Left lobe of liver (tissue), 2 donors: ENCODE measurements around the gene OPRD1. TPM values are rescaled to one million over a fixed set of nuclear protein-coding genes. Genes with fewer than 3 reads are reported as not detected.

Source experiments
- ATAC-seq: fragments of 200-7000 bp; cut with Tn5 transposase; one replicate; pipeline ENCODE4 v1.9.1; 2020; ENCODE audit warnings: mild to moderate bottlenecking, moderate library complexity
- DNase-seq: peaks from one replicate; pipeline ENCODE4 v3.0.0-alpha.2; 2020; ENCODE audit warnings: low spot score
- total RNA-seq: library from RNA; stranded (reverse); gene quantifications from one replicate; pipeline ENCODE4 v1.2.1, GENCODE V29; 2021
- donor health status: DM: no; HTN: no; CAD: no; lungs with moderate emphysema.
- donor health status: DM: no; HTN: yes; CAD: no.

Gene OPRD1
- total RNA-seq, 1 donor from 2014 or later = not detected

DNA sequence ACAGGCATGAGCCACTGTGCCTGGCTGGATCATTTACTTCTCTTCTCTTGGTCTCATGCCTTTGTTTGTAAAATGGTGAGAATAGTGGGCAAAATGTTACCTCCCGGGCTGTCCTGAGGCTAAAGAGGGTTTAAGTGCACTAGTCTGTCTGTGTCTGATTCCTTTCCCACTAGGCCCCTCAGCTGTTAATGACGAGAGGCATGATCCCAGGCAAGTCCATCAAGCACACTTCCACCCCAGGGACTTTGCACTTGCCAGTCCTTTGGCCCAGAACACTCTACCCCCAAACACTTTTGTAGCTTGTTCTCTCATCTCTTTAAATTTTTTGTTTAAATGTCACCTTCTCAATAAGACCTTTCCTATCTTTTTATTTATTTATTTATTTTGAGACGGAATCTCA is 88.6 kb downstream of the OPRD1 start:
- ATAC-seq (no peak), DNase-seq (no peak)

DNA sequence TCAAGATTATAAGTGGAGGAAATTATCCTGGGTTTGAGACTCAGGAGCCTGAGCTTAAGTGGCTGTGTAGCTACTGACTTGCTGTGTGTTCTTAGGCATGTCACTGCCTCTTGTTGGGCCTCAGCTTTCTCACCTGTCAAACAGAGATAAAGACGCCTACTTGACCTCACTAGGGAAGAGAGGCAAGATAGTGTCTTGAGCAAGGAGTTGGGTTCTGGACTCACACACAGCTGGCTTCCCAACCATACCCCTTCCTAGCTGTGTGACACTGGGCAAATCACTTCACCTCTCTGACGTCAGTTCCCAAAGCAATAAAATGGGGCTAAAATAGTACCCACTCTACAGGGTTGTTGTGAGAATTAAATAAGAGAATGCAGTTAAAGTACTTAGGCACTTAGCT is 90.8 kb downstream of the OPRD1 start:
- no peak for ATAC-seq
- no peak for DNase-seq

DNA sequence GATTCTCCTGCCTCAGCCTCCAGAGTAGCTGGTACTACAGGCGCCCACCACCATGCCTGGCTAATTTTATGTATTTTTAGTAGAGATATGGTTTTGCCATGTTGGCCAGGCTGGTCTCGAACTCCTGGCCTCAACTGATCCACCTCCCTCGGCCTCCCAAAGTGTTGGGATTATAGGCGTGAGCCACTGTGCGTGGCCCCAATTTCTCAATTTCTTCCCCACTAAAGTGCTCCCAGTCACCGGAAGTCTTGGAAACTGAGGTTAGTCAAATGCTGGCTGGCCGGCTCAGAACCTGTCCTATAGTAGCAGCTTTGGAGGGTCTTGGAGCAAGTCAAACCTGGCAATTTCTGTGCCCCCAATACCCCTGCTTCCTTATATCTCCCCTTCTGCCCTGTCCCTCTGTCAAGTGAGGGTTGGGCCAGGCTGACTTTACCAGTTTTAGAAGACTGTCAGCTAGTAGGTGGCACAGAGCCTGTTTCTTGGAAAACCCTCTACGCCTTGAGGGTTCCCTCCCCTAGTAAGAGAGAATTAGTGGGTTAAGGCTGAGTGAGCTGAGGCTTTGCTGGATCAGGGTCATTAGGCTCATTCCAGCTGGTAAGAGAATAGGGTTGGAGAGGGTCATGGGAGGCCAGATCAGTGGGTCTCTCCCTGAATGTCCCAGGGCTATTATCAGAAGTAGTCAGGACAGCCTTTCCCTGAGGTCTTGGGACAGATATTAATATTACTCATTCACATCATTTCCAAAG is 94.1 kb downstream of the OPRD1 start:
- no peak for DNase-seq
- no peak for ATAC-seq

DNA sequence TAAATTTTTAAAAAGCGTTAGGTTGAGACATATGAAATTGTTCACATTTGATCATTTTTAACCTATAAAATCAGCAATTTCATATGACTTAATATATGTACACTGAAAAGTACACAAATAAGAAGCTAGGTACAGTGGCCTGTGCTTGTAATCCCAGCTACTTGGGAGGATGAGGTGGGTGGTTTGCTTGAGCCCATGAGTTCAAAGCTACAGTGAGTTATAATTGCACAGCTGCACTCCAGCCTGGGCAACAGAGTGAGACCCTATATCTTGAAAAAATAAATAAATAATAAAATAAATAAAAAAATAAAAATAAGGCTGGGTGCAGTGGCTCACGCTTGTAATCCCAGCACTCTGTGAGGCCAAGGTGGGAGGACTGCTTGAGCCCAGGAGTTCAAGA is 97.2 kb downstream of the OPRD1 start:
- ATAC-seq = no peak
- DNase-seq = no peak

DNA sequence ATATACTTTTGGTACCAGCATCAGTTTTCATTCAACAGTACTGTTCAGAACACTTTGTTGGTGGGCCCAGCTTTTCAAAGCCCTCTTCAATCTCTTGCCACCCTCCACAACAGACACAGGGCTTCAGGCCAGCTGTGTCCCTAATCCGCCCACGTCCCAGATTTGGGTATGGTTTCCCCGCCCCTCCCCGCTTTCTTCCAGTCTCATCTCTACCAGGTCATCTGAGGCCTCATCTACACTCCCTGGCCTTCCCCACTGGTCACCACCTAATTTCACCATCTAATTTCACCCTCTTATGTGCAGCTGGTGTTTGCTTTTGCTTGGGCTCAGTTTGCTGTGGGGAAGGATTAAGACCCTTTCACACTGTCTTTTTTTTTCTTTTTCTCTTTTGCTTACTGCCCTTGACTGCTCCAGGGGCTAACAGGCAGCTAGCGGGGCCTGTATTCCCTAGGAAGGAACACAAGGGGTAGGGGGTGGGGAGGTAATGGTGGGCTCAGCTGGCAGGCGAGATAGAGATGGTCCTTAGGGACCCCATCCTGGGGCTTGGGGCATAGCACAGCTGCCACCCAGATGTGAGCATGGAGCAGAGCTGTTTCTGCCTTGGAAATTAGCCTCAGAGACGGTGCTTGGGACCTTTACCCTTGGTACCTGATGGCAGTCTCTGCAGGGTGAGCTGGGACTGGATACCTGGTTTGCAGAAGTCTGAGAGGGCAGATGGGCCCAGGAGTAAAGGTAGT is 98.6 kb downstream of the OPRD1 start:
- ATAC-seq (no peak), DNase-seq (no peak)

DNA sequence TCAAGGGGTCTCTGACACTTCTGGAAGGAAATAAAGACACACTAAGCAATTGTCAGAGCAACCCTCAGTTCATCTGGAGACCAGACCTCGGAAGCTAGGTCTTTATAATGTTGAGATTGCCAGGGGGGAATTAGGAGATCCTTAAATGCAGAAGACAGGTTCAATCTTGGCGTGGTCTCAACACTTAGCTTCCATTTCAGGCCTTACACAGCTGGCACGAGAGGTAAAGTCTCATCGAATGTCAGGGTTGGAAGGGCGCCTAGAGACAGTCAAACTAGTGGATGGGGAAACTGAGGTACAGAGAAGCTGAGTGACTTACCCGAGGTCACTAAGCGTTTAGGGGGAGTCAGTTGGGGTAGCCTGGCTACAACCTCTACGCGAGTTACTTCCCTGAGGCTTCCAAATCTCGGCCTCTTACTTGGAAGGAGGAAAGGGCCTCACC is 101.8 kb downstream of the OPRD1 start:
- ATAC-seq = peak; percentile 1
- DNase-seq = no peak

DNA sequence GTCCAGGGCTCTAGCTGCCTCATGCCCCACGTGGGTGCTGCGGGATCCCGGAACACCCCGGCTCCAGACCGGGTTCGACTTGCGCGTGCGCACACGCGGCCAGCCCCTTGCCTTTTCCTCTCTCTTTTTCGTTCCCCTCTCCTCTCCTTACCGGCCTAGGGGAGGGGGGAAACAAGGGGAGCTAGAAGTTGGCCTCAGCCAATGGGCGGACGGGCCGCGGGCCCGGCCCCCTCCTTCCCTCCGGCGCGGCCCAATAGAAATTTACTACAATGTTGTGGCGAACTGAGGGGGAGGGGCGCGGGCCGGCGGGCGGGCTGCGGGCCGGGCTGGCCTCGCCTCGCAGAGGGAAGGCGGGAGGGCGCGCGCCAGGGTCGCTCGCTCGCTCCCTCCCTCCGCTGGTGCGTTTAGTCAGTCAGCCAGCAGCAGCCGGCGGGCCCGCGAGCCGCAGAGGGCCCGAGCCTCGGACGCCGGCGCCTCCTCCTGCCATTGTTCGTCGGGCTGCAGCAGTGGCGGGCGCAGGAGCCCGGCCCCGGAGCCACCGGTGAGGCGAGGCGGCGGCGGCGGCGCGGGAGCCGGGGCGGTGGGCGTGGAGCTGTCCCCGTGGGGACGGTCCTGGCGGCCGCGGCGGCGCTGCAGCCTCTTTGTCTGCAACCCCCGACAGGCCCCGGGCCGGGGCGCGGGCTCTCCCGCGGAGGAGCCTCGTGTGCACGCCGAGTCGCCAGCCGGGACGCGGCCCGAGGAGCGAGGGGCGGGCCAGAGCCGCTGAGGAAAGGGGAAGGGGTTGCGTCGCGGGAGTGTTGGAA is 102.5 kb downstream of the OPRD1 start, which contains the start of gene EPB41:
EPB41 (plus strand) TSS at position 342 of the 803 bp plus-strand sequence. CDS start 72,869 bp downstream, outside the sequence.
- peak; percentile 88 for DNase-seq
- ATAC-seq = peak; percentile 97

DNA sequence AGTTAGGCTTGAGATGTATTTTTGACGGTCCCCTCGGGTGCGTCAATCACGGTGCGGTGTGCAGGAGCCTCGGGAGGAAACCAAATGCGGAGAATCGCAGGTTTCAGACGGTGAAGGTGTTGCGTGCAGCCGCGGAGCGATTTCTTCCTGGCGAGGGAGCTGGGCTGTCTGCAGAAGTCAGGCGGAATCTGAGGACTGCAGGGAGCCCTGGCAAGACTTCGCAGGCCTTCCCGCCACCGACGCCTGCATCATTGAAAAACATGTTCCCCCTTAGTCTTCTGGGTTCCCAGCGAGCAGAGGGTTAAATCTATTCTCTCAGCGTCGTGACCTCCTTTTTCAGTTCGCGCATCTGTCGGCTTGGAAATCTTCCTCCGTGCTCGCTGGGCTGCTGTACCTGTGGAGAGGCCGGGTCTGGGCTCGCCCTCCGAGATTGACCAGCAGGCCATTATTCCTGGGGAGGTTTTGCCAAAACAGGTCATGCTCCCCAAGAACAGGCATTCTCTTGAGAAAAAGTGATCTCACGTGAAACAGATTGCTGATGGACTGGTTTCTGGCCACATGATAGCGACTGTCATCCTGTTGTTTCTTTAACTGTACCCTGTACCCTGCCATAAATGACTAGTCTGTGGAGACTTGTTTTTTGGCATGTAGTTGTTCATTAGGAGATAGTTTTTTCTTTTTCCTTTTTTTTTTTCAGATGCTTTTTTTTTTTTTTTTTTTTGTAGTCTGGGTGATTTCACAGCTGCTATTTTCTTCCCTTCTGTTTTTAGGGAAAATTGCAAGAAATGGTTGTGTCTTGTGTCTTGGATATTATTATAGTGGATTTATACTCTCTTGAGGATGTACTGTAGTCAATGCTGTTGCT is 103.3 kb downstream of the OPRD1 start:
- ATAC-seq (peak; percentile 2), DNase-seq (peak; percentile 45)

DNA sequence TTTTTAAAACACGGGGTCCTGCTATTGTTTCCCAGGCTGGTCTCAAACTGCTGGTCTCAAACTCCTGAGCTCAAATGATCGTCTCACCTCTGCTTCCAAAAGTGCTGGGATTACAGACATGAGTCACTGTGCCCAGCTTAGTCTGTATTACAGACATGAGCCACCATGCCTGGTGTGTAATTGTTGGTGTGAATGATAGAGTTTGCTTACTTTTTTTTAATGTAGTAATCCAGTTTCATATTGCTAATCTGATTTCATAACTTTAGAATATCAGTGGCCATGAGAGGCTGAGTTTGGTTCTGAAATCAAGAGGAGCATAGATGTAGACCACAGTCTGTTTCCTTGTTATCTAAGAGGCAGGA is 105.8 kb downstream of the OPRD1 start:
- no peak for ATAC-seq

More for the DNA sequence above, 105.8 kb downstream of the OPRD1 start:
- no peak for DNase-seq

Other genes with a start within 250 kb of the OPRD1 start
- gene RAB42, start 219.9 kb upstream of the OPRD1 start, total RNA-seq = 0.75 TPM
- 8.4 TPM for gene TAF12, start 169.1 kb upstream of the OPRD1 start, total RNA-seq
- not detected for gene RNU11, start 163.6 kb upstream of the OPRD1 start, total RNA-seq
- 3.3 TPM for gene GMEB1, start 143.4 kb upstream of the OPRD1 start, total RNA-seq
- 23.1 TPM for gene YTHDF2, start 75.2 kb upstream of the OPRD1 start, total RNA-seq
- gene EPB41, start 102.4 kb downstream of the OPRD1 start, total RNA-seq = 35.6 TPM